GM18526 (cell line): ENCODE data around the gene ERRFI1.

Experiments
- POLR2A ChIP-seq: IDR thresholded peaks from 3 replicates; pipeline ENCODE4 v1.6.1; 2011; ENCODE audit not compliant: insufficient read length; ENCODE audit errors: extremely low read depth

The ERRFI1 gene

GRCh38 chr1:8015036-8015808 lies 10.9 kb downstream of the ERRFI1 start:
- TF ChIP-seq POLR2A, result no peak

- no peak for TF ChIP-seq POLR2A
Measured at GRCh38 chr1:8014381-8014988, 11.6 kb downstream of the ERRFI1 start.

GRCh38 chr1:8013800-8014199 lies 12.3 kb downstream of the ERRFI1 start:
- TF ChIP-seq POLR2A, result no peak

GRCh38 chr1:8013399-8013798 lies 12.7 kb downstream of the ERRFI1 start:
- no peak for TF ChIP-seq POLR2A

GRCh38 chr1:8012955-8013354 lies 13.2 kb downstream of the ERRFI1 start:
- no peak for TF ChIP-seq POLR2A

- TF ChIP-seq POLR2A, result no peak
Measured at GRCh38 chr1:8011923-8012858, 13.9 kb downstream of the ERRFI1 start.

GRCh38 chr1:8011016-8011415 lies 15.1 kb downstream of the ERRFI1 start:
- TF ChIP-seq POLR2A, result no peak

- no peak for TF ChIP-seq POLR2A
Measured at GRCh38 chr1:8010080-8010664, 15.9 kb downstream of the ERRFI1 start.

GRCh38 chr1:8009043-8010002 lies 16.8 kb downstream of the ERRFI1 start:
- no peak for TF ChIP-seq POLR2A

- TF ChIP-seq POLR2A, result no peak
Measured at GRCh38 chr1:8006037-8006963, 19.8 kb downstream of the ERRFI1 start.

- no peak for TF ChIP-seq POLR2A
Measured at GRCh38 chr1:8004803-8005573, 21.1 kb downstream of the ERRFI1 start.

GRCh38 chr1:8004113-8004802 lies 21.9 kb downstream of the ERRFI1 start:
- TF ChIP-seq POLR2A, result no peak

GRCh38 chr1:8003438-8004112 lies 22.5 kb downstream of the ERRFI1 start:
- TF ChIP-seq POLR2A, result no peak
